Ectodermal cell (in vitro differentiated cells): Measurements from ENCODE around the gene STAB1. TPM values are rescaled to one million over a fixed set of nuclear protein-coding genes. Genes with fewer than 3 reads are reported as not detected.

Source experiments
- H3K27ac ChIP-seq: 2 replicates; pipeline ENCODE4 v1.7.0; 2013; ENCODE audit warnings: mild to moderate bottlenecking, low read depth, low read length; ENCODE audit not compliant: insufficient read depth, poor library complexity, severe bottlenecking
- H3K27me3 ChIP-seq: 2 replicates; pipeline ENCODE4 v1.7.0; 2013; ENCODE audit warnings: mild to moderate bottlenecking, low read length; ENCODE audit not compliant: insufficient read depth, control insufficient read depth, poor library complexity, severe bottlenecking
- H3K36me3 ChIP-seq: one replicate; pipeline ENCODE4 v1.7.0; 2013; ENCODE audit warnings: low read length; ENCODE audit not compliant: control insufficient read depth, insufficient read depth
- H3K4me1 ChIP-seq: one replicate; pipeline ENCODE4 v1.7.0; 2013; ENCODE audit warnings: low read length; ENCODE audit not compliant: control insufficient read depth, insufficient read depth
- H3K4me3 ChIP-seq: 2 replicates; pipeline ENCODE4 v1.7.0; 2013; ENCODE audit warnings: low read depth, low read length, control low read depth; ENCODE audit not compliant: insufficient read depth
- H3K9me3 ChIP-seq: 2 replicates; pipeline ENCODE4 v1.7.0; 2013; ENCODE audit warnings: mild to moderate bottlenecking, low read length, moderate library complexity; ENCODE audit not compliant: control insufficient read depth
- WGBS, 2 experiments: methylation state at CpG; one replicate each; pipeline ENCODE4 v1.1.7; 2013; ENCODE audit warnings: missing lambda C conversion rate in 2 of 2; 5-methylcytosine and 5-hydroxymethylcytosine counted together
- polyA plus RNA-seq, 4 experiments: library from polyadenylated mRNA; stranded (reverse); fragments of 50-300 nt; gene quantifications; one replicate each; pipeline ENCODE4 v1.2.3, GENCODE V29; 2013

The STAB1 gene, protein sequence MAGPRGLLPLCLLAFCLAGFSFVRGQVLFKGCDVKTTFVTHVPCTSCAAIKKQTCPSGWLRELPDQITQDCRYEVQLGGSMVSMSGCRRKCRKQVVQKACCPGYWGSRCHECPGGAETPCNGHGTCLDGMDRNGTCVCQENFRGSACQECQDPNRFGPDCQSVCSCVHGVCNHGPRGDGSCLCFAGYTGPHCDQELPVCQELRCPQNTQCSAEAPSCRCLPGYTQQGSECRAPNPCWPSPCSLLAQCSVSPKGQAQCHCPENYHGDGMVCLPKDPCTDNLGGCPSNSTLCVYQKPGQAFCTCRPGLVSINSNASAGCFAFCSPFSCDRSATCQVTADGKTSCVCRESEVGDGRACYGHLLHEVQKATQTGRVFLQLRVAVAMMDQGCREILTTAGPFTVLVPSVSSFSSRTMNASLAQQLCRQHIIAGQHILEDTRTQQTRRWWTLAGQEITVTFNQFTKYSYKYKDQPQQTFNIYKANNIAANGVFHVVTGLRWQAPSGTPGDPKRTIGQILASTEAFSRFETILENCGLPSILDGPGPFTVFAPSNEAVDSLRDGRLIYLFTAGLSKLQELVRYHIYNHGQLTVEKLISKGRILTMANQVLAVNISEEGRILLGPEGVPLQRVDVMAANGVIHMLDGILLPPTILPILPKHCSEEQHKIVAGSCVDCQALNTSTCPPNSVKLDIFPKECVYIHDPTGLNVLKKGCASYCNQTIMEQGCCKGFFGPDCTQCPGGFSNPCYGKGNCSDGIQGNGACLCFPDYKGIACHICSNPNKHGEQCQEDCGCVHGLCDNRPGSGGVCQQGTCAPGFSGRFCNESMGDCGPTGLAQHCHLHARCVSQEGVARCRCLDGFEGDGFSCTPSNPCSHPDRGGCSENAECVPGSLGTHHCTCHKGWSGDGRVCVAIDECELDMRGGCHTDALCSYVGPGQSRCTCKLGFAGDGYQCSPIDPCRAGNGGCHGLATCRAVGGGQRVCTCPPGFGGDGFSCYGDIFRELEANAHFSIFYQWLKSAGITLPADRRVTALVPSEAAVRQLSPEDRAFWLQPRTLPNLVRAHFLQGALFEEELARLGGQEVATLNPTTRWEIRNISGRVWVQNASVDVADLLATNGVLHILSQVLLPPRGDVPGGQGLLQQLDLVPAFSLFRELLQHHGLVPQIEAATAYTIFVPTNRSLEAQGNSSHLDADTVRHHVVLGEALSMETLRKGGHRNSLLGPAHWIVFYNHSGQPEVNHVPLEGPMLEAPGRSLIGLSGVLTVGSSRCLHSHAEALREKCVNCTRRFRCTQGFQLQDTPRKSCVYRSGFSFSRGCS (N-terminal part only)
- polyA plus RNA-seq (2013, experiment 1 of 4) = not detected
- 0.12 TPM for polyA plus RNA-seq (2013, experiment 2 of 4)
- 0.27 TPM for polyA plus RNA-seq (2013, experiment 3 of 4)
- polyA plus RNA-seq (2013, experiment 4 of 4) = 0.28 TPM

DNA sequence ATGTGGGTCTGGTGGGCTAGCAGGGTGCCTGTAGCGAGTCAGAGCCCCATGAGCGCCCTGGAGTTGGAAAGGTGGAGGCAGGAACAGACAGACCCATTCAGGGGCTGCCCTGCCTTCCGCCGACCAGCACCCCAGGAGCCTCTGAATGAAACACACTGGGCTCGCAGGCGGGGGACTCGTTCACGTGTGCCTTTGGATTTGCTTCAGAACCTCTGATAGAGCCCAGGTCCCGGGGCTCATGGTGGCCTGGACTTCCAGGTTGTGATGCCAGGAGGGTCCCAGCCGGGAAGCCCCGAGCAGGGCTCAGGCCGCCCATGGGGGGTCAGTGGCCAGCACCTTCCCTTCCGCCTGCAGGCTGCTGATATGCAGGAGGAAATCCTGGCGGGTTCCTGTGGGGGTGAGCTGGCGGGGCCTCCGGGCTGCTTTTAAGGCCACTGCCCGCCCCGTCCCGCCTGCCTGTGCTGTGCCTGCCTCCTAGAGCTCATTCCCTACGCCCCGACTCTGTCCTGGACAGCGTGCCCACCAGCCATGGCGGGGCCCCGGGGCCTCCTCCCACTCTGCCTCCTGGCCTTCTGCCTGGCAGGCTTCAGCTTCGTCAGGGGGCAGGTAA is at the start of gene STAB1:
Gene STAB1 (plus strand): TSS at position 453 of the 610 bp plus-strand sequence. CDS start 76 bp downstream, at position 529.
- H3K9me3 ChIP-seq = no peaks in the 10 kb centered on the region
- no peaks in the 10 kb centered on the region for H3K27me3 ChIP-seq
- H3K27ac ChIP-seq = no peak within 1 kb of the TSS
- WGBS, 2 experiments = 86 to 87% methylated on average over 25 of the region's 25 CpGs
- no peaks in the 10 kb centered on the region for H3K4me1 ChIP-seq
- peaks cover 14% of the 10 kb centered on the region for H3K36me3 ChIP-seq
- no peak within 1 kb of the TSS for H3K4me3 ChIP-seq

DNA sequence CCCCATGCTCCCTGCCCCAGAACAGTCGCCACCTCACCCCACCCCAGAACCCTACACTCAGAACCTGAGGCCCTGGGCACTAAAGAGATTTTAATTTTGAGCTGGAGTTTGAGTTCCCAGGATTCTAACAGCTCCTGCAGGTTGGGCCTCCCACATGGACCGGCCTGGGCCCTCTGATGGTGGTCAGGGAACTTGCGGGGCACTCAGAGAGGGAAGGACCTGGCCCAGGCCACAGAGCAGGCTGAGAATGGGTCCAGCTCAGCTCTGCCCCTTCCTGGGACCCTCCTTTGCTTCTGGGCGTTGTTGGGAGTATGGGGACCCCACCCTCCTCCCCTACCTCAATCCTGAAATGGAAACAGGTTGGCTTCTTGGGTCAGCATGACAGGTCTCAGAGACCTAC is 49.1 kb upstream of the STAB1 start:
- no peak overlapping the region for H3K4me3 ChIP-seq
- H3K36me3 ChIP-seq = no peaks in the 10 kb centered on the region
- H3K27ac ChIP-seq = no peak overlapping the region
- H3K27me3 ChIP-seq = no peaks in the 10 kb centered on the region
- 90 to 91% methylated on average over 4 of the region's 4 CpGs for WGBS, 2 experiments
- H3K9me3 ChIP-seq = no peaks in the 10 kb centered on the region
- H3K4me1 ChIP-seq = peaks cover 7% of the 10 kb centered on the region

DNA sequence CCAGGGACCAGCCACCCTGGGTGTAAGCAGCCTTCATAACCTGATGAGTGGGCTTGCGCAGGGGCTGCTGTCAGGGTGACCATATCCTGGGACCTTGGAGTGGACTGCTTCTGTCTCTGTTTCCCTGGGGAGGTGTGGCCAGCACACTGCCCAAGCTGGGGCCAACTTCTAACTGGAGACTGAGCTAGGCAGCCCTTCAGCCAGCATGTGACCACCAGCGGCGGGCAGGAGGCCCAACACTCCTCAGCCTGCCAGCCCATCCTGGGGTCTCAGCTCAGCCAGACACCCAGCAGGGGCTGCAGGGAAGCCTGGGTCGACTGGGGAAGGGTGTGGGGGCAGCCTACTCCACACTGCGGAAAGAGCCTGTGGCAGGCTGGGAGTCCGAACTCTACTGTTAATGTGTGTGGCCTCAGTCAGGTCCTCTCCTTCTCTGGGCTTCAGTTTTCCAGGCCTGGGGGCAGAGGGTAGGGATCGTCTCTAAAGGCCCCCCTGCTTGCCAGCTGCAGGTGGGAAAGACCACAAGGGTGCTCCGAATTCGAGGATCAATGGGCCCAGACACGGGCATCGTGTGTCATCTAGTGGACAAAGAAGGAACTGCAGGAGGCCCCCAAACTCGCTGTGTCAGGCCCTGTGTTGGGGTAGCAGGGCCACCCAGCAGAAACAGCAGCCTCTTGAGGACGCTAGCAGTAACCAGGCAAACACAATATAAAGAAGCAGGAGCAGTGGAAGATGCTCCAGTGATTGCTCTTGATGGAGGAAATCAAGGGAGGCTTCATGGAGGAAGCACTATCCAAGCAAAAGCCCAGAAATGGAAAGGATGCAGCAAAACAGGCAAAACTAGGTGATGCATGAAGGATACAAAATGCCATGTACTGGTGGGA is 48.3 kb upstream of the STAB1 start:
- Histone ChIP-seq H3K36me3 (no peaks in the 10 kb centered on the region), H3K27ac (no peak overlapping the region), H3K4me3 (no peak overlapping the region), H3K27me3 (no peaks in the 10 kb centered on the region), H3K4me1 (peaks cover 9% of the 10 kb centered on the region), H3K9me3 (no peaks in the 10 kb centered on the region)
- WGBS, 2 experiments = 40 to 41% methylated on average over 13 of the region's 13 CpGs

DNA sequence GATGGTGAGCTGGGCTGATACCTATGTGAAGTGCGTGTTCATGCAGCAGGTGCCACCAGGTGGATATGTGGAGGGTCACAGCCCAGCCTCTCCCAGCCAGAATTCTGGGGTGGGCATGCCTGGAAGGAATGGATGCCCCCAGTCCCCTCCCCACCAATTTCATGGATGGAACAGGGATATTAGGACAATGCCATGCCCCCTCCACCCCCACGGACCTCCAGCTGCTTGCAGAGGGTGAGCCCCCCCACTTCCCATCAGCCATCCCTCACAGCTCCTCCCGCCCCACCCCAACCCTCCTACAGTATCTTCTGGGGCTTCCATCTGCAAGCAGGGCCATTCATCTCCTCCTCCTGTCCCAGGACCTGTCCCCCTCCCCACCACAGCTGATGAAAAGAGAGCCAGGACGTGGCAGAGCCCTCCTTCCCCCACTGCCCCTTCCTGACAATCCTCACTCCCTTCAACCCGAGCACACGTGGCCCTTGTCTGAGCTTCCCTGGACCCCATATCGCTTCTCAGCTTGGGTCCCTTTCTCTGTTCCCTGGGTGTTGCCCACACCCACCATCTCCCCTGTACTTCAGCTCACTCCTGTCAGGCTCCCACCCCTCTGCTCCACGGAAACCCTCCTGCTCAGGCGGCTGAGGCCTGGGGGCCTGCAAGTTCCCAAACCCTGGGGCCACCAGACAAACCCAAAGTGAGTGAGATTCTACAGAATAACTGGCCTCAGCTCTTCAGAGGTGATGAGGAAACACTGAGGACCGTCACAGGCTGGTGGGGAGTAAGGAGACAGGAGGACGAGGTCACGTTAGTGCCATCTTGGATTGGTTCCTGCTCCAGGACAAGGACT is 47.4 kb upstream of the STAB1 start:
- peaks cover 15% of the 10 kb centered on the region for H3K4me1 ChIP-seq
- H3K36me3 ChIP-seq = no peaks in the 10 kb centered on the region
- no peaks in the 10 kb centered on the region for H3K27me3 ChIP-seq
- no peaks in the 10 kb centered on the region for H3K9me3 ChIP-seq
- no peak overlapping the region for H3K4me3 ChIP-seq
- 82 to 87% methylated on average over 12 of the region's 12 CpGs for WGBS, 2 experiments
- no peak overlapping the region for H3K27ac ChIP-seq

DNA sequence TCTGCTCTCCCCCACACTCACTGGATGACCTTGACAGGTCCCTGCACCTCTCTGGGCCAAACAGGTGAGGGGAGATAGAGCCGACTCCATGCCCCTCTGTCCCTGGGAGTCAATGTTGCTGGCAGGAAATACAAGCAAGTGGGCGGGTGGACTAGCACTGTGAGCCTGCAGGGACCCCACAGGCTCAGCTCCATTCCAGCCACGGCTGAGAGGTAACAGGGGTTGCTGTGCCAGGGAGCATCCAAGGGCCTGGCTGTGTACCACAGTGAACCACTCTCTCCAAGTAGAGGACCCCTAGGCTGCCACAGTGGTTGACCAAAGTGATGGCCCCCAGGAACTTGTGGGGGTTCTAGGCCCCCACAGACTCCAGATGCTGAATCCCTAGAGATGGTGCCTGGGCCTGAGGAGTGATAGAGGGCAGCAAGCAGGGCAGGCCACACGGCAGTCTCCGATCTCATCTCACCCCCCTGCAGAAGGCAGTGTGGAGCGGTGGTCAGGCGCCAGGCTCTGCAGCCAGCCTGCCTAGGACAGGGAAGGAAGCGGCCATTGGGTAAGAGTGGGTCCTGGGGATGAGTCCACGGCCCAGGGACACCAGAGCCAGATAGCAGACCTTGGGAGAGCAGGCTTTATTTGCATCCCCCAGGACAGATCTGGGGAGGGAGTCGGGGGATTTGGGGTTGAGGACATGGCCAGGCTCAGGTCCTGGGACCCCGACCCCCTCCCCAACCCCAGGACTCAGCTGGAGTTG is 44.5 kb upstream of the STAB1 start:
- Histone ChIP-seq H3K9me3 (no peaks in the 10 kb centered on the region), H3K27ac (no peak overlapping the region)
- 92% methylated on average over 11 of the region's 11 CpGs for WGBS, 2 experiments

DNA sequence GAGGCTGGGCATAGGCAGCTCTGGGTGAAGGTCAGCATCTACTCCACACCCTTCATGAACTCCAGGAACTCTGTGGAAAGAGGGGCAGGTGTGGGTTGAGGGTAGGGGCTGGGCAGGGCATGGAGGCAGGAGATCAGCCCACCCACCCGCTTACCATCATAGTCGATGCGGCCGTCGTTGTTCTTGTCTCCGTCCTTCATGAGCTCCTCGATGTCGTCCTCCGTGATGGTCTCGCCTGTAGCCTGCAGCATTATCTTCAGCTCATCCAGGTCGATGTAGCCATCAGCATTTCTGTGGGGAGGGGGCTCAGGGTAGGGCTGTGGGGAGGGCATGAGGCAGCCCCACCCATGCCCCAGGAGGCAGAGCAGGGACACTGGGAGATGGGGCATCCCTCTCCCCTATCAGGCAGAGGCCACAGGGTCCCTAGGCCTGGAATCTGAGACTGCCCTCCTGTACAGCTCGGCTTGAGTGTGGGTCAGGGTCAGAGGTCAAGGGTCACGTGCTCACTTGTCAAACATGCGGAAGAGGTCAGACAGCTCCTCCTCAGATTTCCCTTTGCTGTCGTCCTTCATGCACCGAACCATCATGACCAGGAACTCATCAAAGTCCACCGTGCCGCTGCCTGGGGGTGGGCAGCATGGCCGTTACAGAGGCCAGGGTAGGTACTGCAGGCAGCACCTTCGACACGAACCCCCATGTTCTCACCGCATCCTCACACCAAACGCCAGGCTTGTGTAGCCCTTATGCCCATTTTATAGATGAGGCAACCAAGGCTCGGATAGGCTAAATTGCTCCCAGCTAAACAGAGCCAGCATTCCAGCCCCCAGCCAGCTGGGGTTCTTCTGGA is 43.7 kb upstream of the STAB1 start:
- H3K9me3 ChIP-seq = no peaks in the 10 kb centered on the region
- H3K4me1 ChIP-seq = peaks cover 18% of the 10 kb centered on the region
- H3K36me3 ChIP-seq = no peaks in the 10 kb centered on the region
- 91% methylated on average over 24 of the region's 24 CpGs for WGBS, 2 experiments
- no peaks in the 10 kb centered on the region for H3K27me3 ChIP-seq
- no peak overlapping the region for H3K4me3 ChIP-seq
- H3K27ac ChIP-seq = no peak overlapping the region

More for the DNA sequence above, 44.5 kb upstream of the STAB1 start:
- H3K4me1 ChIP-seq = peaks cover 18% of the 10 kb centered on the region
- no peaks in the 10 kb centered on the region for H3K36me3 ChIP-seq
- H3K27me3 ChIP-seq = no peaks in the 10 kb centered on the region
- no peak overlapping the region for H3K4me3 ChIP-seq

DNA sequence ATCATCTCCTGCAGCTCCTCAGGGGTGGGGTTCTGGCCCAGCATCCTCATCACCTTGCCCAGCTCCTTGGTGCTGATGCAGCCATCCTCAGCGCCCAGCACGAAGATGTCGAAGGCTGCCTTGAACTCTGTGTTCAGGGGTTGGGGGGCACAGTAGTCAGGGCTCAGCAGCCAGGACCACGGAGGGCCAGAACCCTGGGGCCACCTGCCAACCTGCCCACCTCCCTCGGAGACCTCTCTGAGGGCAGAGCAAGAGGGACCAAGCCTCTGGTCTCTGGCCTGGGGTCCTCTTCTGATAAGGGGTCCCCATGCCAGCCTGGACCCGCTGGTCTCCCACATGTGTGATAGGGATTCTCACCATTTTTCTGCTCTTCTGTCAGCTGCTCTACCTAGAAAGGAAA is 43.0 kb upstream of the STAB1 start:
- H3K9me3 ChIP-seq = no peaks in the 10 kb centered on the region
- H3K27ac ChIP-seq = no peak overlapping the region
- no peak overlapping the region for H3K4me3 ChIP-seq
- peaks cover 22% of the 10 kb centered on the region for H3K4me1 ChIP-seq
- H3K27me3 ChIP-seq = no peaks in the 10 kb centered on the region
- WGBS, 2 experiments = 96% methylated on average over 6 of the region's 6 CpGs
- H3K36me3 ChIP-seq = no peaks in the 10 kb centered on the region
